Mesendoderm (in vitro differentiated cells): Measurements from ENCODE around the gene GSKIP.

Experiments
- DNase-seq: peaks from one replicate; pipeline ENCODE4 v3.0.0; 2013
- H2AK5ac ChIP-seq: 2 replicates; pipeline ENCODE4 v1.6.1; 2013; ENCODE audit warnings: low read length, inconsistent platforms
- H2BK120ac ChIP-seq: 2 replicates; pipeline ENCODE4 v1.6.1; 2013; ENCODE audit warnings: low read depth, mild to moderate bottlenecking, low read length, moderate library complexity, mixed read lengths
- H2BK15ac ChIP-seq: replicated peaks from 2 replicates; pipeline ENCODE4 v1.6.1; 2013; ENCODE audit warnings: low read depth, mild to moderate bottlenecking, moderate library complexity
- H2BK5ac ChIP-seq: 2 replicates; pipeline ENCODE4 v1.6.1; 2013; ENCODE audit warnings: low read length, inconsistent platforms
- H3K18ac ChIP-seq: 2 replicates; pipeline ENCODE4 v1.6.1; 2013; ENCODE audit warnings: mild to moderate bottlenecking, low read length, mixed read lengths
- H3K23ac ChIP-seq: one replicate; pipeline ENCODE4 v1.6.1; 2013; ENCODE audit warnings: low read length
- H3K27ac ChIP-seq: 2 replicates; pipeline ENCODE4 v1.5.1; 2013; ENCODE audit warnings: low read depth, mild to moderate bottlenecking, inconsistent platforms, low read length, moderate library complexity
- H3K27me3 ChIP-seq: 2 replicates; pipeline ENCODE4 v1.6.1; 2013; ENCODE audit warnings: low read length, control low read depth, mild to moderate bottlenecking, inconsistent platforms; ENCODE audit not compliant: insufficient read depth, poor library complexity
- H3K36me3 ChIP-seq: 2 replicates; pipeline ENCODE4 v1.6.1; 2013; ENCODE audit warnings: low read length, inconsistent platforms; ENCODE audit not compliant: control insufficient read depth, insufficient read depth
- H3K4ac ChIP-seq: one replicate; pipeline ENCODE4 v1.6.1; 2013; ENCODE audit warnings: low read depth, mild to moderate bottlenecking, low read length, moderate library complexity
- H3K4me1 ChIP-seq: 2 replicates; pipeline ENCODE4 v1.6.1; 2013; ENCODE audit warnings: low read depth, low read length, inconsistent platforms; ENCODE audit not compliant: control insufficient read depth
- H3K4me2 ChIP-seq: 2 replicates; pipeline ENCODE4 v1.6.1; 2013; ENCODE audit warnings: low read length
- H3K4me3 ChIP-seq: 2 replicates; pipeline ENCODE4 v1.5.1; 2013; ENCODE audit warnings: mild to moderate bottlenecking, low read length
- H3K56ac ChIP-seq: one replicate; pipeline ENCODE4 v1.6.1; 2013; ENCODE audit warnings: low read length
- H3K79me1 ChIP-seq: 2 replicates; pipeline ENCODE4 v1.6.1; 2013; ENCODE audit warnings: low read length, inconsistent platforms
- H3K79me2 ChIP-seq: 2 replicates; pipeline ENCODE4 v1.6.1; 2013; ENCODE audit warnings: mild to moderate bottlenecking, low read length; ENCODE audit not compliant: control insufficient read depth, insufficient read depth
- H3K9ac ChIP-seq: 2 replicates; pipeline ENCODE4 v1.6.1; 2013; ENCODE audit warnings: low read length, inconsistent platforms
- H4K5ac ChIP-seq: one replicate; pipeline ENCODE4 v1.6.1; 2013; ENCODE audit warnings: low read length
- H4K8ac ChIP-seq: one replicate; pipeline ENCODE4 v1.6.1; 2013; ENCODE audit warnings: low read depth, mild to moderate bottlenecking, control low read depth, low read length, moderate library complexity
- WGBS: extraction: QIAGEN DNeasy Blood & Tissue Kit; methylation state at CpG from one replicate; pipeline ENCODE4 v1.1.7; 2013; ENCODE audit warnings: low lambda C conversion rate, missing lambda C conversion rate; ENCODE audit not compliant: insufficient coverage; ENCODE audit errors: extremely low coverage; 5-methylcytosine and 5-hydroxymethylcytosine counted together

Gene GSKIP

GRCh38 chr14:96380735-96381134 lies 17.4 kb downstream of the GSKIP start:
- Histone ChIP-seq H3K56ac (no peak overlapping the region), H4K8ac (no peak overlapping the region), H3K18ac (no peak overlapping the region), H4K5ac (no peak overlapping the region), H3K4me3 (no peak overlapping the region), H3K27ac (no peak overlapping the region), H3K4me1 (no peaks in the 10 kb centered on the region), H3K4ac (no peak overlapping the region), H3K36me3 (peaks cover 2% of the 10 kb centered on the region), H3K79me2 (no peaks in the 10 kb centered on the region), H2AK5ac (no peak overlapping the region), H3K4me2 (no peak overlapping the region), H3K9ac (no peak overlapping the region), H2BK120ac (no peak overlapping the region), H3K23ac (no peak overlapping the region), H3K27me3 (no peaks in the 10 kb centered on the region), H2BK15ac (no peak overlapping the region), H3K79me1 (peaks cover 6% of the 10 kb centered on the region), H2BK5ac (no peak overlapping the region)
- DNase-seq: no peak
- no CpG with 5 or more reads among the region's 3 CpGs for WGBS

GRCh38 chr14:96383445-96383844 lies 20.1 kb downstream of the GSKIP start:
- H2BK15ac ChIP-seq: no peak overlapping the region
- H3K36me3 ChIP-seq: peaks cover 2% of the 10 kb centered on the region
- DNase-seq: no peak
- no peak overlapping the region for H2BK120ac ChIP-seq
- H3K27me3 ChIP-seq: no peaks in the 10 kb centered on the region
- H4K8ac ChIP-seq: no peak overlapping the region
- H3K18ac ChIP-seq: no peak overlapping the region
- H3K9ac ChIP-seq: no peak overlapping the region
- no peak overlapping the region for H3K23ac ChIP-seq
- H2BK5ac ChIP-seq: no peak overlapping the region
- H3K79me2 ChIP-seq: no peaks in the 10 kb centered on the region
- no peak overlapping the region for H3K4me2 ChIP-seq
- no peak overlapping the region for H3K4ac ChIP-seq
- peaks cover 3% of the 10 kb centered on the region for H3K79me1 ChIP-seq
- no peaks in the 10 kb centered on the region for H3K4me1 ChIP-seq
- no peak overlapping the region for H2AK5ac ChIP-seq
- H3K27ac ChIP-seq: no peak overlapping the region
- no peak overlapping the region for H4K5ac ChIP-seq
- no peak overlapping the region for H3K4me3 ChIP-seq
- H3K56ac ChIP-seq: no peak overlapping the region
- WGBS: no CpG with 5 or more reads among the region's 2 CpGs

- H2AK5ac ChIP-seq: no peak overlapping the region
- WGBS: no CpG with 5 or more reads among the region's 1 CpG
- H3K23ac ChIP-seq: no peak overlapping the region
- H3K36me3 ChIP-seq: peaks cover 2% of the 10 kb centered on the region
- no peak overlapping the region for H3K56ac ChIP-seq
- H3K4me1 ChIP-seq: no peaks in the 10 kb centered on the region
- no peak overlapping the region for H3K4ac ChIP-seq
- H3K27ac ChIP-seq: no peak overlapping the region
- H4K8ac ChIP-seq: no peak overlapping the region
- no peaks in the 10 kb centered on the region for H3K27me3 ChIP-seq
- no peak overlapping the region for H2BK120ac ChIP-seq
- no peak overlapping the region for H2BK5ac ChIP-seq
- H3K4me2 ChIP-seq: no peak overlapping the region
- no peak overlapping the region for H3K9ac ChIP-seq
- H4K5ac ChIP-seq: no peak overlapping the region
- no peak for DNase-seq
- H3K79me2 ChIP-seq: no peaks in the 10 kb centered on the region
- H2BK15ac ChIP-seq: no peak overlapping the region
- peaks cover 3% of the 10 kb centered on the region for H3K79me1 ChIP-seq
- no peak overlapping the region for H3K18ac ChIP-seq
- H3K4me3 ChIP-seq: no peak overlapping the region
Observed at GRCh38 chr14:96384053-96384452, 20.7 kb downstream of the GSKIP start.

GRCh38 chr14:96384740-96385139 lies 21.4 kb downstream of the GSKIP start:
- WGBS: no CpG with 5 or more reads among the region's 1 CpG
- Histone ChIP-seq H3K79me1 (peaks cover 3% of the 10 kb centered on the region), H4K5ac (no peak overlapping the region), H2AK5ac (no peak overlapping the region), H3K4me3 (no peak overlapping the region), H3K4me1 (no peaks in the 10 kb centered on the region), H3K9ac (no peak overlapping the region), H3K79me2 (no peaks in the 10 kb centered on the region), H4K8ac (no peak overlapping the region), H3K4ac (no peak overlapping the region), H2BK15ac (no peak overlapping the region), H3K36me3 (peaks cover 2% of the 10 kb centered on the region), H3K18ac (no peak overlapping the region), H3K27ac (no peak overlapping the region), H3K27me3 (no peaks in the 10 kb centered on the region), H3K56ac (no peak overlapping the region), H2BK5ac (no peak overlapping the region), H3K23ac (no peak overlapping the region), H2BK120ac (no peak overlapping the region), H3K4me2 (no peak overlapping the region)
- DNase-seq: no peak

GRCh38 chr14:96385385-96385784 lies 22.1 kb downstream of the GSKIP start:
- Histone ChIP-seq H3K4ac (no peak overlapping the region), H3K27me3 (no peaks in the 10 kb centered on the region), H3K23ac (no peak overlapping the region), H2AK5ac (no peak overlapping the region), H4K8ac (no peak overlapping the region), H2BK120ac (no peak overlapping the region), H2BK5ac (no peak overlapping the region), H3K56ac (no peak overlapping the region), H3K79me1 (peaks cover 3% of the 10 kb centered on the region), H4K5ac (no peak overlapping the region), H2BK15ac (no peak overlapping the region), H3K4me1 (no peaks in the 10 kb centered on the region), H3K27ac (no peak overlapping the region), H3K4me3 (no peak overlapping the region), H3K4me2 (no peak overlapping the region), H3K9ac (no peak overlapping the region), H3K36me3 (peaks cover 2% of the 10 kb centered on the region), H3K18ac (no peak overlapping the region), H3K79me2 (no peaks in the 10 kb centered on the region)
- no CpG with 5 or more reads among the region's 3 CpGs for WGBS
- DNase-seq: no peak

GRCh38 chr14:96390965-96391292 lies 27.6 kb downstream of the GSKIP start:
- H3K27ac ChIP-seq: no peak overlapping the region
- peaks cover 3% of the 10 kb centered on the region for H3K27me3 ChIP-seq
- no peak overlapping the region for H2AK5ac ChIP-seq

More at GRCh38 chr14:96390965-96391292, 27.6 kb downstream of the GSKIP start:
- Histone ChIP-seq H3K4me3 (no peak overlapping the region), H3K79me1 (no peaks in the 10 kb centered on the region), H2BK5ac (no peak overlapping the region), H3K56ac (peak overlapping the region; percentile 78), H2BK120ac (no peak overlapping the region), H3K79me2 (no peaks in the 10 kb centered on the region), H3K4ac (no peak overlapping the region), H4K8ac (no peak overlapping the region), H3K4me1 (no peaks in the 10 kb centered on the region), H3K18ac (no peak overlapping the region), H3K36me3 (no peaks in the 10 kb centered on the region), H3K23ac (no peak overlapping the region), H3K9ac (no peak overlapping the region), H2BK15ac (no peak overlapping the region), H3K4me2 (peak overlapping the region; percentile 93), H4K5ac (no peak overlapping the region)
- DNase-seq: no peak
- WGBS: no CpG with 5 or more reads among the region's 13 CpGs
